Muscle layer of colon (tissue), 2 donors: ENCODE measurements around the gene PROK2.

Source experiments
- H3K27ac ChIP-seq: one replicate; pipeline ENCODE4 v1.7.0; 2013; ENCODE audit warnings: low read depth, mild to moderate bottlenecking, low read length, moderate library complexity
- H3K27me3 ChIP-seq, 2 donors: one replicate each; pipeline ENCODE4 v1.7.0; 2013; ENCODE audit warnings: low read length in 2 of 2, mild to moderate bottlenecking in 2 of 2; ENCODE audit not compliant: insufficient read depth in 2 of 2, control insufficient read depth in 1 of 2
- H3K36me3 ChIP-seq: one replicate; pipeline ENCODE4 v1.7.0; 2013; ENCODE audit warnings: mild to moderate bottlenecking, low read length; ENCODE audit not compliant: insufficient read depth
- H3K4me1 ChIP-seq: one replicate; pipeline ENCODE4 v1.7.0; 2013; ENCODE audit warnings: mild to moderate bottlenecking, low read length; ENCODE audit not compliant: insufficient read depth
- H3K4me3 ChIP-seq, 2 donors: one replicate each; pipeline ENCODE4 v1.7.0; 2013; ENCODE audit warnings: low read length in 2 of 2, low read depth in 1 of 2, mild to moderate bottlenecking in 1 of 2, moderate library complexity in 1 of 2
- H3K9ac ChIP-seq: one replicate; pipeline ENCODE4 v1.7.0; 2013; ENCODE audit warnings: low read length
- H3K9me3 ChIP-seq: one replicate; pipeline ENCODE4 v1.7.0; 2013; ENCODE audit warnings: mild to moderate bottlenecking, low read length
- donor health status: abdominal sarcoma.
- donor health status: Adenocarcinoma of cecum.

Gene PROK2

GRCh38 chr3:71732637-71733036 lies 52.3 kb downstream of the PROK2 start:
- Histone ChIP-seq H3K9me3 (no peaks in the 10 kb centered on the region), H3K27ac (no peak overlapping the region), H3K9ac (no peak overlapping the region), H3K27me3 (no peaks in the 10 kb centered on the region), H3K36me3 (no peaks in the 10 kb centered on the region), H3K4me1 (peaks cover 5% of the 10 kb centered on the region), H3K4me3 (no peak overlapping the region)

- no peak overlapping the region for H3K4me3 ChIP-seq
- no peaks in the 10 kb centered on the region for H3K27me3 ChIP-seq
- H3K9ac ChIP-seq, result no peak overlapping the region
- H3K27ac ChIP-seq, result no peak overlapping the region
- H3K9me3 ChIP-seq, result no peaks in the 10 kb centered on the region
- no peaks in the 10 kb centered on the region for H3K36me3 ChIP-seq
- H3K4me1 ChIP-seq, result peaks cover 17% of the 10 kb centered on the region
These were observed 56.2 kb downstream of the PROK2 start for GRCh38 chr3:71728632-71729342.

- H3K27me3 ChIP-seq, result no peaks in the 10 kb centered on the region
- no peak overlapping the region for H3K27ac ChIP-seq
- H3K9ac ChIP-seq, result peak overlapping the region; percentile 65
- peak overlapping the region in 1 of 2 donors; percentile 67 for H3K4me3 ChIP-seq
- no peaks in the 10 kb centered on the region for H3K9me3 ChIP-seq
- H3K36me3 ChIP-seq, result no peaks in the 10 kb centered on the region
- H3K4me1 ChIP-seq, result peaks cover 22% of the 10 kb centered on the region
These were observed 58.8 kb downstream of the PROK2 start for GRCh38 chr3:71726146-71726545.

GRCh38 chr3:71725271-71725991 lies 59.5 kb downstream of the PROK2 start, which contains the start of gene EIF4E3:
EIF4E3 (minus strand) TSS chr3:71725402; CDS start chr3:71725367, 35 bp downstream.
- H3K4me1 ChIP-seq, result peaks cover 22% of the 10 kb centered on the region
- H3K27ac ChIP-seq, result peak within 1 kb of the TSS; percentile 54

GRCh38 chr3:71724584-71725270 lies 60.2 kb downstream of the PROK2 start:
- Histone ChIP-seq H3K4me1 (peaks cover 18% of the 10 kb centered on the region), H3K9ac (peak overlapping the region; percentile 25), H3K9me3 (no peaks in the 10 kb centered on the region), H3K36me3 (no peaks in the 10 kb centered on the region), H3K27ac (peak overlapping the region; percentile 54), H3K27me3 (no peaks in the 10 kb centered on the region), H3K4me3 (peak overlapping the region; percentile 75 to 86)

More at GRCh38 chr3:71725271-71725991, 59.5 kb downstream of the PROK2 start, which contains the start of gene EIF4E3:
- Histone ChIP-seq H3K36me3 (no peaks in the 10 kb centered on the region), H3K9ac (peak within 1 kb of the TSS; percentile 65), H3K9me3 (no peaks in the 10 kb centered on the region), H3K4me3 (peak within 1 kb of the TSS; percentile 75 to 86), H3K27me3 (no peaks in the 10 kb centered on the region)

- Histone ChIP-seq H3K9ac (peak overlapping the region; percentile 25), H3K27me3 (no peaks in the 10 kb centered on the region), H3K27ac (no peak overlapping the region)
These were observed 60.8 kb downstream of the PROK2 start for GRCh38 chr3:71724171-71724453.

GRCh38 chr3:71723452-71724170 lies 61.3 kb downstream of the PROK2 start:
- H3K4me1 ChIP-seq, result peaks cover 17% of the 10 kb centered on the region
- H3K27me3 ChIP-seq, result no peaks in the 10 kb centered on the region
- H3K27ac ChIP-seq, result no peak overlapping the region
- peak overlapping the region; percentile 25 for H3K9ac ChIP-seq
- H3K9me3 ChIP-seq, result no peaks in the 10 kb centered on the region
- no peaks in the 10 kb centered on the region for H3K36me3 ChIP-seq
- peak overlapping the region in 1 of 2 donors; percentile 86 for H3K4me3 ChIP-seq

More at GRCh38 chr3:71724171-71724453, 60.8 kb downstream of the PROK2 start:
- H3K36me3 ChIP-seq, result no peaks in the 10 kb centered on the region
- no peaks in the 10 kb centered on the region for H3K9me3 ChIP-seq
- H3K4me3 ChIP-seq, result peak overlapping the region; percentile 75 to 86
- peaks cover 17% of the 10 kb centered on the region for H3K4me1 ChIP-seq

GRCh38 chr3:71722693-71723092 lies 62.3 kb downstream of the PROK2 start:
- no peak overlapping the region for H3K9ac ChIP-seq
- H3K27ac ChIP-seq, result no peak overlapping the region
- no peak overlapping the region for H3K4me3 ChIP-seq
- peaks cover 17% of the 10 kb centered on the region for H3K4me1 ChIP-seq
- no peaks in the 10 kb centered on the region for H3K36me3 ChIP-seq
- H3K9me3 ChIP-seq, result no peaks in the 10 kb centered on the region
- H3K27me3 ChIP-seq, result no peaks in the 10 kb centered on the region
